OCI-M1 (cell line): Measurements from ENCODE around the gene TMPRSS7.
A peak's percentile ranks its signal among the peaks of the same experiment; 100 is the strongest.
"Not testable (repeated sequence)": the region's sequence is repeated elsewhere in the genome, so short reads cannot be mapped to it uniquely, and the experiment has no call there.

Experiments
- DNase-seq: peaks from one replicate; lab custom pipeline; 2025; lab: John Stamatoyannopoulos, UW

TMPRSS7 gene

GRCh38 chr3:112012205-112012992, 22.1 kb upstream of the TMPRSS7 start:
- no peak for DNase-seq

GRCh38 chr3:112013058-112013783, 21.3 kb upstream of the TMPRSS7 start:
- DNase-seq, result peak; percentile 83

- DNase-seq, result no peak
Observed at GRCh38 chr3:112013784-112014143, 20.8 kb upstream of the TMPRSS7 start.

GRCh38 chr3:112017091-112017490, 17.4 kb upstream of the TMPRSS7 start:
- no peak for DNase-seq

- DNase-seq, result no peak
Observed at GRCh38 chr3:112018712-112019111, 15.8 kb upstream of the TMPRSS7 start.

DNA sequence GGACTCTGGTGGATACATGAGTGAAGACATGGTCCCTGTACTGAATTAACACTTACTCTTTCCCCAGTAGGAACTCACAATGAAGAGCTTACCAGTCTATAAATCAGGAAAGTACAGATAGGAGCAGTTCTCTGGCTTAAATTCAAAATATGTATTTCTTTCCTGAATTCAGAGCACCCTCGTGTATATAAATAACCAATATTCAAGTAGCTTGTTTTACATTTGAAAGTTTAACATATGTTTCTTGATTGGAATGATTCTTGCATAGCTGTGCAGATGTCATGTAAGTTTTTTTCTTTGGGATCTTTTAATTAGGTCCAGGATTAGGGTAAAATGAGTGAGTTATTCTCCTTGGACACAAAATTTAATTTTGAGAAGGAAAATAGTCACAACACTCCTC, 14.8 kb upstream of the TMPRSS7 start:
- DNase-seq, result no peak

- DNase-seq, result no peak
Observed at GRCh38 chr3:112020674-112021085, 13.9 kb upstream of the TMPRSS7 start.

DNA sequence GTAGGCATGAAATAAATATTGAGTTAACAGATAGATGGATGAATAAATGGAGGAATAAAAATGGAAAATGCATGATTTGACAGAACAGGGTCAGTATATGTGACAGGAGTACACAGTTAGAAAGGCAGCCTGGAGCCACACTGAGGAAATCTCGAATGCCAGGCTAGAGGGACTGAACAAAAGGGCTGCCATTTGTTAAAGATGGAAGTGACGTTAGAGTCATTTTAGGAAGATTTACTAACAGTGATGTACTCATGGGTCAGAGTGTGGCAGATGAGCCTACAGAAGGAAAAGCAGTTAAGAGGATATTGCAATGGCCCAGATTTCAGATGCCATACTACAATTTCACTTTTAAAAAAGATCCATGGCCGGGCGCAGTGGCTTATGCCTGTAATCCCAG, 7.4 kb upstream of the TMPRSS7 start:
- DNase-seq, result no peak

DNA sequence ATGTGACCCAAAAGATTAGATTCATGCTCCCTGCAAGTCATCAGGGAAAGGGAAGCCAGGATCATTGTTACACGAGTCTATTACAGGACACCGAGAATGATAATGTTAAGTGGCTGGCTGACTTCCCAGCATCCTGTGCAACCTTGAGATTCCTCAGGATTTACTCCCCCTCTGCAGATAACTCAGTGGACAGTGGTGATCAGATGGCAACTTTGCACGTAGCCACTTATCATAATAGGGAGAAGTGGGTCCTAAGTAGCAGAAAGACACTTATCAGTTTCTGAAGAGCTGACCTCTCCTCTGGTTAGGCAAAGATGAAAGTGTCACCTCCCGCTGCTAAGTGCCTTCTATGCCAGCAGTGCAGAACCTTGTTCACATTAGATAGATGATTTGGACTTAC, 6.7 kb upstream of the TMPRSS7 start:
- no peak for DNase-seq

DNA sequence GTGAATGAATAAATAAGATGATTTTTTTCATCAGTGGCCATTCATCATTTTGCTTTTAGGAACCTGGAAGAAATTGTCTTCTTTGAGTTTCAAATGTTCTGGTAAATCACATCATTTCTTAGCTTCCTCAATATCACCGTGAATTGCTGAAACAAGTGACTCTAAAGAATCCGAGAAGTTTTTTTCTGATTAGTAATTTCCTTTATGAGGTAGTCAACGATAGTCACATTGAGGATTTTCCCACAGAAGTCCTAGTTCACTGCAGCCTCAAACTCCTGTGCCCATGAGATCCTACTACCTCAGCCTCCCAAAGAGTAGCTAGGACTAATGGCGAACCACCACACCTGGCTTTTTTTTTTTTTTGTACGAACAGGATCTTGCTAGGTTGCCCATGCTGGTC, 3.6 kb upstream of the TMPRSS7 start:
- DNase-seq, result no peak

GRCh38 chr3:112032098-112032731, 2.3 kb upstream of the TMPRSS7 start:
- no peak for DNase-seq

DNA sequence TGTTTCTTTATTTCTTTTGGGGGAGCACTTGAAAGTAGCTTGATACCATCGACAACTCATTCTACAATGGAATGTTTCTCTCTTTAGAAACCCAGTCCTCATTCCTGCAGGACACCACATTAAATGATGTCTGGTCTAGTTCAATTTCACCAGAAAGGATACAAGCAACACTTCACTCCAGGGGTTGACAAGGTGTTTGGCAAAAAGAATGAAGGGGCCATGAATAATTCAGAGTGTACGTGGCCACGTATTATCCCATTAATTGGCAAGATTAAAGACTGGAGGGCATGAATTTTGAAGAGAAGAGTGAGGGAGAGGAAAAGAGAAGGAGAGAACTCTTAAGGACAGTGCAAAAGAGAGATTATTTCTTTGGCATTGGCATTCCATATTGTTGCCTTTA, 705 bp downstream of the TMPRSS7 start:
- no peak for DNase-seq

DNA sequence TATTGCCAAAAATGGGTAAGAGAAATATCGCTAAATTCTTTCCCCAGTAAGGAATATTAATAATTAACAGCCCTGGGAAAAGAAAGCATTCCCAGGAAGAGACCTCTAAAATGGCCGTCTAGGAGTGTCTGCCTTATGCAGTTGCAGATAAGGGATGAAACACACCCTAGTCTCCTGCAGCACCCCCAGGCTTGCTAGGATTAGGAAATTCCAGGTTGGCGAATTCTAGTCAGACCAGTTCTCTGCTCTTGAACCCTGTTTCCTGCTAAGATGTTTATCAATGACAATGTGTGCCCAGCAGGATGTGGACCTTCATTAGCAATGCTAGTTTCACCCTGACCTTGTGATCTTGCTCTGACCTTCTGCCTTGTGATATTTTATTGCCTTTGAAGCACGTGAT, 2.7 kb downstream of the TMPRSS7 start:
- DNase-seq, result not testable (repeated sequence)

DNA sequence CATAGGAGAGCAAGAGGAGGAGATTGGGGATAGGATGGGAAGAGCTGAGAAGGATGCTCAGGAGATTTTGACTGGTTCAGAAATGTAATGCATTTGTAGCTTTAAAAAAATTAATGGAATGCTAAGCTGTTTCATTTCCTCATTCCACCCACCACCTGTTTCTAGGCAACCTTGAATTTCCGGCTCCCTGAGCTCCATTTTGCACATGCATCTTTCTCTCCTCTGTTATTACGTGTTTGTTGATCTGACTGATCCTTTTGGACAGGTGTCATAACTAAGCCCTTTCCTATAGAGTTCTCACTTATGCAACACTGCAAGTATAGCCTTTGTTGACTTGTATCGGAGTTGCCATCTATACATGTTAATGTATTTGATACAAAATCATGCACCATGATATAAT, 4.3 kb downstream of the TMPRSS7 start:
- no peak for DNase-seq

DNA sequence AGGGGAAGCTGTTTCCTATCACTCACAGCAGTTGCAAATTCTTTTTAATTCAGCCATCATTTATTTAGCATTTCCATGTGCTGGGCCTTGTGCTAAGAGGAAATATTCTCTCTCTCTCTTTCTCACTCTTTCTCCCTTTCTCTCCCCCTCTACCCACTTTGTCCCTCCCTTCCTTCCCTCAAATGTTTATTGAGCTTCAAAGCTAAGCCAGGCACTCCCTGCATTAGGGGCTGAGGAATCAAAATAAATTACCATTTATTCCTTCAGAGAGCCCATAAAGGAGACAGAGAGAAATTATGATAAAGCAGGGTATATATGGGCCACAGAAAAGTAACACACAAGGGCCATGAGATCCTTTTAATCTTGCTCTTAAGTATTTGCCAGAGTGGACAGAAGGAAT, 6.8 kb downstream of the TMPRSS7 start:
- DNase-seq, result no peak

DNA sequence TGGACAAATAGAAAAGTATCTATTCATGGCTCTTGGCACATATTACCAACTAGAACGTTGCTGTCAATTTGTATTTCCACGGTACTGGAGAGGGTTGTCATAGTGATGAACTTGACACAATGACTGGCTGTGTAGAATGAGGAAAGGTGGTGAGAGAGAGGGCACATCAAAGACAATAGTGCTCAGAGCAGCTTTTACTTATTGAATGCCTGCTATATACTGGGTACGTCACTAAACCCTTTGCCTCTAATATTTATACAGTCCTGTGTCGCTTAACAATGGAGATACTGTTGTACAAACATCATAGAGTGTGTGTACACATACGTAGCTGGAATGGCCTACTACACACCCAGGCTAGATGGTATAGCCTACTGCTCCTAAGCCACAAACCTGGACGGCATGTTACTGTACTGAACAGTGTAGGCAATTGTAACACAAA, 8.3 kb downstream of the TMPRSS7 start:
- no peak for DNase-seq

DNA sequence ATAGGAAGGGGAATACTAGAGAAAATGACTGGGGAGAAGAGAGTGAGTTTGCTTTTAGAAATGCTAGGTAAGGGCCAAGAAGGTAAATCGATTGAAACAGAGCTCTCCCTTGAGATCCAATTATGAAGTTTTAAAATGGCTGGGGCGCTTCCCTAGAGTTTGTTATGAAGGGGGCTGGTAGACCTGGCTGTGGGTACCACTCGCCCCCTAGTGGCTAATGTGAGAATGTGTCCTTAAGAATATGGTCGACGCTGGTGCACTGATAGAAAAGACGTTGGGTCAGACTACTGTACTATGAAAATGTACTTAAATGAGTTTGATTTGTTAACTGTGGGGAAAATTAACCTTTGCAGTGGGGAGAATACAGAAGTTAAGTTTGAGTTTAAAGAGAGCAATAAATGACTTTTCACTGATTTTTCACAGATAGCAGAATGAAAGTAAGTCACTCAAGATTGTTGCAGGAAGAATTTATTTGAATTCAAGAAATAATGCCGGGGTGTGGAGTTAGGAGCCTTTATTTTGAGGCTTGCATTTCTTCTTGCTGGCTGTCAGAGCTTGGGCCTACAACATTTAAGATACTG, 9.2 kb downstream of the TMPRSS7 start:
- peak; percentile 73 for DNase-seq

GRCh38 chr3:112046599-112046998, 12.1 kb downstream of the TMPRSS7 start:
- DNase-seq, result no peak

- no peak for DNase-seq
Observed at GRCh38 chr3:112047264-112047663, 12.7 kb downstream of the TMPRSS7 start.

- no peak for DNase-seq
Observed at GRCh38 chr3:112048911-112049310, 14.4 kb downstream of the TMPRSS7 start.

GRCh38 chr3:112053229-112053628, 18.7 kb downstream of the TMPRSS7 start:
- no peak for DNase-seq

- no peak for DNase-seq
Observed at GRCh38 chr3:112056451-112056929, 22.0 kb downstream of the TMPRSS7 start.

DNA sequence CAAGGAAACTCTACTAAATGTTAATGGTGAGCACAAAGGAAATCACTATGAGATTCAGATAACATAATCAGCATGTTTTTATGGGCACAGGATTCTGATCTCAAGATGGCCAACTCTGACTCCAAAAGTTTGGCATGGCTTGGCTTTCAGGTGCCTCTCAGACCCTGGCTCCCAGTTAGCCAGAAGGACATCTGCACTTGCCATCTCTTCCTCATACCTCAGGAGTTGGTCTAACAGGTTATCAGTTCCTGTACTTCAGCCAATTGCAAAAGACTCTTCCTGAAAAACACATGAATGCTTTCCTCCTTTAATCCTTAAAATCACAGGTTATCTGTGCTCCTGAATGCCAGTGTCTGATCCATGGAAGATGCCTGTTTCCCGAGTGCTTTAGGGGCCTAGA, 25.0 kb downstream of the TMPRSS7 start:
- DNase-seq, result no peak
